GM21515 (cell line): ENCODE measurements around the gene GLS.
"Not testable (repeated sequence)": the region's sequence is repeated elsewhere in the genome, so short reads cannot be mapped to it uniquely, and the experiment has no call there.

ENCODE experiments used
- ATAC-seq: cut with Tn5 transposase; IDR thresholded peaks from one replicate; pipeline ENCODE4 v1.9.1; 2021; ENCODE audit not compliant: unreplicated experiment

The GLS gene

GRCh38 chr2:190855245-190855644 lies 25.4 kb upstream of the GLS start:
- no peak for ATAC-seq

- no peak for ATAC-seq
These were observed 23.6 kb upstream of the GLS start for GRCh38 chr2:190856985-190857384.

GRCh38 chr2:190858817-190859216 lies 21.8 kb upstream of the GLS start:
- ATAC-seq: no peak

- no peak for ATAC-seq
These were observed 21.0 kb upstream of the GLS start for GRCh38 chr2:190859347-190860297.

DNA sequence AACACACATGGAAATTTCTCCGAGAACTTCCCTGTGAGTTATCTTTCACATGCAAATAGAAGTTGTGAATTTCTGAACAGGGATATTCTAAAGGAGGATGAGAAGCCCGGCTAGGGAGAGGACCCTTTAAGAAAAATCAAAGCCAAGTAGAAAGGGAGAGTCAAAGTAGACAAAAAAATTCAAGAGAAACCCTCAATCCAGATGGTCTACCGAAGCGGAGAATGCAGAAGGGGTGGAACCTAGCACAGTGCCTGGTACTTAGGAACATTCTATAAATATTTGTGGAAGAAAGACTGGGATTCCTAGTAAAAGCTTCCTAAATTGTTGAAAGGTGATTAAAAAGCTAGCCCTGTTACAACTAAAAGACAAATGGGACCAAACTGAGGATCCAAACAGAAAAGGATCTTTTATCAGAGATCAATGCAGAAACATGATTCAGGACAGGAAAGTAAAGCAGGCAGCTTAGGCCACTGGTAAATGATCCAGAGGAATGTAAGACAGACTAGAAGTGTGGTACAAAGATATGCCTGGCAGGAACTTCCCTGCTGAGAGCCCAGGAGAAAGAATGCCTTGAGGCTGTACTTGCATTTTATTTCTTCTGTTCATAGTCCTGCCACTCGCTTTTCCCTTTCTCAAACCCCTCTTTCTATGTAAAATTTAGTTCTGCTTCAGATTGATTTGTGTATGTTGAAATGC lies 19.5 kb upstream of the GLS start:
- no peak for ATAC-seq

DNA sequence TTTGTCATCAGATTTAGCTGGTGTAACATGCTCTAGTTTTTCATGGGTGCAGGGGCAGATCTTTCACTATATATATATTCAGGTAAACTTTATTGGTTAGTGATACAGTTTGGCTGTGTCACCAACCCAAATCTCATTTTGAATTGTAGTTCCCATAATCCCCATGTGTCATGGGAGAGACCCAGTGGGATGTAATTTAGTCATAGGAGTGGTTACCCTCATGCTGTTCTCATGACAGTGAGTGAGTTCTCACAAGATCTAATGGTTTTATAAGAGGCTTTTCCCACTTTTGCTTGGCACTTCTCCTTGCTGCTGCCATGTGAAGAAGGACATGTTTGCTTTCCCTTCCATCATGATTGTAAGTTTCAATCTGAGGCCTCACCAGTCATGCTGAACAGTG lies 18.5 kb upstream of the GLS start:
- ATAC-seq: not testable (repeated sequence)

DNA sequence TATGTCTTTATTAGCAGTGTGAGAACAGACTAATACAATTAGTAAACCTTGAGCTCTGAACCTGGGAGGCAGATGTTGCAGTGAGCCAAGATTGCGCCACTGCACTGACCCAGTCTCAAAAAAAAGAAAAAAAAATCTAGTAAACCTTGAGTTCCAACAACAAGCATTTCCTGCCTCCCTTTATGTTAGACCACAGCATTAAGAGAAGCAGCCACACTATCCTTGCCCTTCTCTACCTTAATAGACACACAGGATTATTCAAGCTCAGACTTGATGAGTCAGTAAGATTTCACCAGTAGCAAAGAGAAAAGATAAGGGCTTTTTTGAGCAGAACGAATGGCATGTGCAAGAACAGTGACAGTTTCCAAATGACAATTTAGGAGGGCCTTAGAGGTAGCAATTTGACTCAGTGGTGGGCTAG lies 18.0 kb upstream of the GLS start:
- no peak for ATAC-seq

GRCh38 chr2:190863946-190864345 lies 16.7 kb upstream of the GLS start:
- ATAC-seq: no peak

- no peak for ATAC-seq
These were observed 16.2 kb upstream of the GLS start for GRCh38 chr2:190864375-190864774.

- no peak for ATAC-seq
These were observed 13.4 kb upstream of the GLS start for GRCh38 chr2:190867212-190867611.

- ATAC-seq: no peak
These were observed 12.8 kb upstream of the GLS start for GRCh38 chr2:190867832-190868231.

DNA sequence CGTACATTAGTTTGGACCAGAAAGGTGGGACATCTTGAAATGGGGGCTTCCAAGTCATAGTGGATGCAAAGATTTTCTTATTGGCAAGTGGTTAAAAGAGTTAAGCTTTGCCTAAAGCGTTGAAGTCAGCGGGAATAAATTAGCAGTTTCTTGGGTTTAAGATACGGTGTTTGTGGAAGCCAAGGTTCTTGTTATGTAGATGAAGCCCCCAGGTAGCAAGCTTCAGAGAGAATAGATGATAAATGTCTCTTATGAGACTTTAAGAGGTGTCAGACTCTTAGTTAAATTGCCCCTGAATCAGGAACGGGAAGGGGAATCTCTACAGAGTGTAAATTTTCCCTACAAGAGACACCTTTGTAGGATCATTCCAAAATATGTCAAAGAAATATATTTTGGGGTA lies 10.9 kb upstream of the GLS start:
- ATAC-seq: no peak

GRCh38 chr2:190873451-190873850 lies 7.2 kb upstream of the GLS start:
- not testable (repeated sequence) for ATAC-seq

DNA sequence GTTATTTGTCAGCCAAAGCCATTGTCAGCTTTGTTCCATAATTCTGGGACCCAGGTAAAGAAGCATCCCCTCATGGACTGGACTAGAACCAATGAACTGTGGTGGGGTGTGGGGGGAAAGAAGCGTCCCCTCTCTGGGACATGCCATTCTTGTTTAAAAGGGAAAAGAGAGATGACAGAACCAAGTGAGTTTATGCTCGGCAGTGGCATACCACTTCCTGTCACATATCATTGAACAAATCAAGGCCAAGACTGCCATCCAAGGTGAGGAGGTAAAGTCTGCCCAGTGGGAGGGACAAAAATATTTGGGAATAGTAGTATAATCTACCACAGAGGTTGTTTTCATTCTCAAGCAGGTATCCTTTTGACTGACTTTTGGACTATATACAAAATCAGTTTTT lies 4.7 kb upstream of the GLS start:
- ATAC-seq: no peak

DNA sequence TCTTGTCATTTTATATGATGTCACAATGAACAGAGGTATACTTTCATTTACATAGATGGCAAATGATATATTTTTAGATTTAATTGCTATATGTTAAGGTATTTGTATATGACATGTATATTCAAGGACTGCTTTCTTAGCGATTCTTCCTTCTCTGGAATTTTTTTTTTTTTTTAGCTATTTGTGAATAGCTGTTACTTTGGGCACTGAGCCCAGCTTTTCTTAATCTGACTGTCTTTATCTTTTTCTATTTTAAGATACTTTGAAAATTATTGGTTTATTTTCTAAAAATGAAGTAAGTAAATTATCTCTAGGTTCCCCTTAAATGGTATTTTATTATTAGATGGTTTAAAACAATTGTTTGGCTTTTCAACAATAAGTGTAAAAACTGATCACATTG lies 4.0 kb upstream of the GLS start:
- ATAC-seq: no peak

GRCh38 chr2:190877436-190877835 lies 3.2 kb upstream of the GLS start:
- no peak for ATAC-seq

DNA sequence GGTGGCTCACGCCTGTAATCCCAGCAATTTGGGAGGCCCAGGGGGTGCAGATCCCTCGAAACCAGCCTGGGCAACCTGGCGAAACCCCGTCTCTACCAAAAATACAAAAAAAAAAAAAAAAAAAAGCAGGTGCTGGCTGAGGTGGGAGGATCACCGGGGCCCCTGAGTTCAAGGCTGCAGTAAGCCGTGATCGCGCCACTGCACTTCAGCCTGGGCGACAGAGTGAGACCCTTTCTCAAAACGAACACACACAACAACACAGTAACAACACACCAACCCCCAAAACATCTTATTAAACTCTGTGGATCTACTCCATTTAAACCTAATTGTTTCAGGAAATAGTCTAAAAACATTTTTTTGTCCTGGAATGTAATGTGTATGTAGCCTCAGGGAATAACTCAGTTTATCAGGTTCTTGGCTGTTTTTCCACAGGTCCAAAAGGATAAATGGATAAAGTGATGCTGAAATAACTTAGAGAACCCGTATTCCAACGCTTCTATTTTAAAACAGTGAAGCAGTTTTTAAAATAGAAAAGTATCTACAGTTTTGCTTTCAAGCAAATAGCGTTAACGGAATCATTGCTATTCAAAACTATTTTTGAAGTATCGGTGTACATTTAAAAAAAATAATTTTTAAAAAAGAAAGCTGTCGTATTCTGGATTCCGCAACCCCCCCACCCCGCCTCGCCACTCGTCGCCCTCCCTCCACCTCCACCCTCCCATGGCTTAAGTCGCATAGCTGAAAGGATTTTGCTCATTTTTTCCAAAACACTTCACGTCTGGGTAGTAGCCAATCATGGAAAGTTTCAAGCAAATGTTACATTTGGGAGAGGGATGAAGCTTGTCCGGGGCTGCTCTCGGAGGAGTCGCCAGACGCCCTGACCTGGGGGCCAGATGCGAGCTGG lies 895 bp upstream of the GLS start:
- peak; percentile 0 for ATAC-seq

GRCh38 chr2:190881084-190881597 lies 520 bp downstream of the GLS start:
- ATAC-seq: peak; percentile 2

- ATAC-seq: peak; percentile 56
These were observed 1.2 kb downstream of the GLS start for GRCh38 chr2:190881598-190882410.

DNA sequence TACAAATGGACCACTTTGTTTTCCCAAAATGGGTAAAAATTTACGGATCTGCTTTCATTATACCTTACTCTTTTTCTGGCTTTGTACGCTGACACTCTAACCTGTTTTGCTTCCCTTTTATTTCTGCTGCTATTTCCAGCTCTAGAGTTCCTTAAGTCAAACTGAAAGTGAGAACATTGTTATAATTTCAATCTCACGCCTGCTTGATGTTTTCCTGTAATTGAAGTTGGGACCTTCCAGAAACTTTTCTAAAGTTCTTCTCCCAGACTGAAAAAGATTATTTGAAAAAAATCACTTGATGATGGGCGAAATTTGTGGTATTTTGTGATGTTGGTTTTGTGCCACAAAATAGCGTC lies 1.8 kb downstream of the GLS start:
- ATAC-seq: peak; percentile 3
